Heart left ventricle (tissue), 16 donors: Measurements from ENCODE around the gene GSKIP. TPM values are rescaled to one million over a fixed set of nuclear protein-coding genes. Genes with fewer than 3 reads are reported as not detected.

ENCODE experiments used
- ATAC-seq, 4 donors: fragments of 200-7000 bp; cut with Tn5 transposase; one replicate each; pipeline ENCODE4 v1.9.1; 2020 to 2022; ENCODE audit warnings: moderate library complexity in 4 of 4, mild to moderate bottlenecking in 3 of 4, moderate number of reproducible peaks in 1 of 4
- DNase-seq, 5 donors: peaks; one replicate each; pipeline ENCODE4 v3.0.0-alpha.2; 2020
- H3K27ac ChIP-seq, 12 donors: fragments of 200-600 bp; sonication (generic) in 4 of 12; one replicate each; pipeline versions ENCODE4 v1.5.0 to v1.8.0; 2016 to 2022; ENCODE audit warnings: mild to moderate bottlenecking in 2 of 12
- H3K27me3 ChIP-seq, 9 donors: fragments of 200-600 bp; sonication (generic) in 2 of 9; one replicate each; pipeline versions ENCODE4 v1.5.1 to v1.8.0; 2016 to 2022; ENCODE audit warnings: mild to moderate bottlenecking in 3 of 9
- H3K36me3 ChIP-seq, 9 donors: fragments of 200-600 bp; sonication (generic) in 2 of 9; one replicate each; pipeline versions ENCODE4 v1.5.0 to v1.8.0; 2018 to 2022; ENCODE audit warnings: mild to moderate bottlenecking in 2 of 9
- H3K4me1 ChIP-seq, 12 donors: fragments of 200-600 bp; sonication (generic) in 4 of 12; one replicate each; pipeline versions ENCODE4 v1.5.0 to v1.8.0; 2016 to 2022; ENCODE audit warnings: mild to moderate bottlenecking in 3 of 12
- H3K4me3 ChIP-seq, 12 donors: fragments of 200-600 bp; sonication (generic) in 4 of 12; one replicate each; pipeline versions ENCODE4 v1.5.0 to v1.8.0; 2017 to 2022; ENCODE audit warnings: mild to moderate bottlenecking in 9 of 12, moderate library complexity in 4 of 12
- H3K9me3 ChIP-seq, 12 donors: fragments of 200-600 bp; sonication (generic) in 4 of 12; one replicate each; pipeline versions ENCODE4 v1.5.0 to v1.8.0; 2016 to 2022; ENCODE audit warnings: mild to moderate bottlenecking in 1 of 12
- POLR2A ChIP-seq, 2 donors: fragments of 450-650 bp; IDR thresholded peaks; one replicate each; pipeline ENCODE4 v1.6.1; 2017; ENCODE audit warnings: antibody characterized with exemption in 2 of 2, mild to moderate bottlenecking in 2 of 2, moderate library complexity in 2 of 2
- WGBS, 4 donors: extraction: QIAGEN DNeasy Blood & Tissue Kit in 2 of 4; methylation state at CpG; one replicate each; pipeline versions ENCODE4 v1.1.5 to v1.1.7; 2013 to 2018; 5-methylcytosine and 5-hydroxymethylcytosine counted together
- intact Hi-C, 10 donors: fragments of 100-400 bp; cut with DNase I; formaldehyde crosslinking; loops; one replicate each; pipeline versions ENCODE4 v1.11.1 to v1.14.2; 2022
- polyA plus RNA-seq, 2 donors: library from polyadenylated mRNA; stranded (reverse); fragments of 200-250 nt; gene quantifications; one replicate each; pipeline ENCODE4 v1.2.3, GENCODE V29; 2013
- total RNA-seq, 9 donors: library from RNA; depleted of rRNA in 2 of 9; stranded (reverse); fragments of >200 nt in 2 of 9; fragmentation: NEBNext Ultra II Directional in 3 of 9; extraction: Animal tissue kit (Norgen Biotek cat#: 25700) in 3 of 9; gene quantifications; one replicate each; pipeline versions ENCODE4 v1.1.0 to v1.2.4, GENCODE V29; 2016 to 2023
- TF ChIP-seq, protein P1 (sequence below), 12 donors: fragments of 200-600 bp; sonication (generic) in 4 of 12; IDR thresholded peaks; one replicate each; pipeline versions ENCODE4 v1.5.0 to v1.8.0; 2018 to 2022; ENCODE audit warnings: antibody characterized with exemption in 12 of 12, mild to moderate bottlenecking in 5 of 12
- donor health status: ischemic (EF 13 %, LVEDD 7.1; RV severe dilation, severe dysfunction).
- donor health status: healthy with polysubstance abuse.
- donor health status: DM: no; HTN: yes; CAD: no.
- donor health status: DM: no; HTN: no; CAD: no.
- donor health status: ischemic (EF 25% LVEDD 6.9; RV normal size, moderate dysfunction).
- donor health status: ischemic (EF 25% LVEDD 5.7; RV mildly dilated, moderate dysfunction).
- donor health status: healthy.
- donor health status: DM: yes; HTN: yes; CAD: no.
- donor health status: ischemic (EF 35%, LVEDD 5.7; RV mildly dilated, moderate dysfunction).
- donor health status: nonischemic (EF 11% LVEDD 7.7; RV severe dilation, severe dysfunction).
- donor health status: DM: yes; HTN: yes; CAD: no.
- donor health status: PGD.
- donor health status: ischemic (EF 29% LVEDD 5.4; RV normal size, mild dysfunction).
- donor health status: nonischemic (EF 23%, LVEDD 6.1; RV moderate dilation, normal function).

The GSKIP gene
- total and polyA plus RNA-seq, 11 donors, result 4.6 to 19.9 (median 13.1) TPM

- WGBS, 4 donors, result 52 to 83% (median 74%) methylated on average over 5 of the region's 5 CpGs
These were observed 29.9 kb downstream of the GSKIP start for GRCh38 chr14:96393071-96393691.

DNA sequence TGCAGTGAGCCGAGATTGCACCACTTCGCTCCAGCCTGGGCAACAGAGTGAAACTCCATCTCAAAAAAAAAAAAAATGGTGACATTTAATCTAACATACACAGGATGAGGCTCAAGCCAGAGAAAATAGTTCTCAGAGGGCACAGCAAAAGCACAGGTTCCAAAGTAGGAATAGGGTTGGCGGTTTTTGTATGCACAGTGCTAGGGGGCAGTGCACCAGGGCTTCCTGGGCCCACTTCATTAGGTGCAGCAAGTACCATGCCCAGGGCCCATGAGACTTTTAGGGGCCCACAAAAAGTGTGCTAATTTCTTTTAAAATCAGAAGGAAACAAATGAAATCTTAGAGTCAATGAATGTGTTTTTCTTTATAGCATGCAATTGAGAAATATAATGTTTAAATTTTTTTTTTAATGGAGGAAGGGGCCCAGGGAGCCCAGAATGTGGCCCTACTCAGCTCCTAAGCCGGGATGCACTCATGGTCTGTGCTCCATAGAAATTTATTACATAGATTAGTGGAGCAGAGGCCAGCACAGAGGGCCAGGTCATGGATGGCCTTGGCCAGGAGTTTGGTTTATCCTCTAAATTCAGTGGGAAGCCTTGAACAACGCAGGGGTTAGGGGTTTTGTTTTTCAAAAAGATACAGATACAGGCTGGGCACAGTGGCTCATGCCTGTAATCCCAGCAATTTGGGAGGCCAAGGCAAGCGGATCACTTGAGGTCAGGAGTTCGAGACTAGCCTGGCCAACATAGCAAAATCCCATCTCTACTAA is 30.9 kb downstream of the GSKIP start:
- Histone ChIP-seq H3K4me1 (peaks cover 0 to 16% (median 9%) of the 10 kb centered on the region in 12 donors), H3K4me3 (no peak overlapping the region), H3K27me3 (peaks cover 0 to 13% (median 0%) of the 10 kb centered on the region in 9 donors), H3K9me3 (no peaks in the 10 kb centered on the region), H3K36me3 (no peaks in the 10 kb centered on the region), H3K27ac (no peak overlapping the region)
- no peak for TF ChIP-seq POLR2A (IDR thresholded peaks at IDR 0.05)
- TF ChIP-seq, protein P1, sequence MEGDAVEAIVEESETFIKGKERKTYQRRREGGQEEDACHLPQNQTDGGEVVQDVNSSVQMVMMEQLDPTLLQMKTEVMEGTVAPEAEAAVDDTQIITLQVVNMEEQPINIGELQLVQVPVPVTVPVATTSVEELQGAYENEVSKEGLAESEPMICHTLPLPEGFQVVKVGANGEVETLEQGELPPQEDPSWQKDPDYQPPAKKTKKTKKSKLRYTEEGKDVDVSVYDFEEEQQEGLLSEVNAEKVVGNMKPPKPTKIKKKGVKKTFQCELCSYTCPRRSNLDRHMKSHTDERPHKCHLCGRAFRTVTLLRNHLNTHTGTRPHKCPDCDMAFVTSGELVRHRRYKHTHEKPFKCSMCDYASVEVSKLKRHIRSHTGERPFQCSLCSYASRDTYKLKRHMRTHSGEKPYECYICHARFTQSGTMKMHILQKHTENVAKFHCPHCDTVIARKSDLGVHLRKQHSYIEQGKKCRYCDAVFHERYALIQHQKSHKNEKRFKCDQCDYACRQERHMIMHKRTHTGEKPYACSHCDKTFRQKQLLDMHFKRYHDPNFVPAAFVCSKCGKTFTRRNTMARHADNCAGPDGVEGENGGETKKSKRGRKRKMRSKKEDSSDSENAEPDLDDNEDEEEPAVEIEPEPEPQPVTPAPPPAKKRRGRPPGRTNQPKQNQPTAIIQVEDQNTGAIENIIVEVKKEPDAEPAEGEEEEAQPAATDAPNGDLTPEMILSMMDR (IDR thresholded peaks at IDR 0.05), result no peak
- intact Hi-C loops, result loop anchor here in 1 of 10 donors (5.0 kb wide), 1 partner anchor 862 kb away; no protein-coding TSS in a partner anchor
- WGBS, 4 donors, result 86 to 95% (median 90%) methylated on average over 7 of the region's 7 CpGs
- no peak for ATAC-seq
- no peak for DNase-seq

More at GRCh38 chr14:96393071-96393691, 29.9 kb downstream of the GSKIP start:
- no peak for ATAC-seq
- Histone ChIP-seq H3K4me1 (peaks cover 0 to 16% (median 9%) of the 10 kb centered on the region in 12 donors), H3K36me3 (no peaks in the 10 kb centered on the region), H3K9me3 (no peaks in the 10 kb centered on the region), H3K4me3 (no peak overlapping the region), H3K27me3 (peaks cover 0 to 13% (median 0%) of the 10 kb centered on the region in 9 donors), H3K27ac (no peak overlapping the region)
- no peak for DNase-seq
- intact Hi-C loops, result loop anchor here in 3 of 10 donors (2.0 to 5.0 kb wide), 3 partner anchors 30 to 861 kb away; partner anchors contain the start of genes ATG2B (in 1 of the 3) and GSKIP (in 1 of the 3)
- TF ChIP-seq, protein P1 (IDR thresholded peaks at IDR 0.05), result no peak
- TF ChIP-seq POLR2A (IDR thresholded peaks at IDR 0.05), result no peak

- 92 to 94% (median 93%) methylated on average over 8 of the region's 8 CpGs for WGBS, 4 donors
- no peaks in the 10 kb centered on the region for H3K9me3 ChIP-seq
- H3K4me3 ChIP-seq, result no peak overlapping the region
- no peaks in the 10 kb centered on the region for H3K4me1 ChIP-seq
- H3K27me3 ChIP-seq, result no peaks in the 10 kb centered on the region
- no peak overlapping the region for H3K27ac ChIP-seq
- intact Hi-C loops, result loop anchor here in 1 of 10 donors (5.0 kb wide), 1 partner anchor 36 kb away; the partner anchor contains the start of genes ATG2B and GSKIP
- TF ChIP-seq POLR2A (IDR thresholded peaks at IDR 0.05), result no peak
- TF ChIP-seq, protein P1 (IDR thresholded peaks at IDR 0.05), result no peak
- no peak for ATAC-seq
- H3K36me3 ChIP-seq, result no peaks in the 10 kb centered on the region
- DNase-seq, result no peak
These were observed 35.1 kb downstream of the GSKIP start for GRCh38 chr14:96398432-96398831.

- WGBS, 4 donors, result 70 to 87% (median 85%) methylated on average over 5 of the region's 5 CpGs
- Histone ChIP-seq H3K9me3 (no peaks in the 10 kb centered on the region), H3K27me3 (no peaks in the 10 kb centered on the region), H3K4me3 (no peak overlapping the region), H3K4me1 (peaks cover 0 to 4% (median 0%) of the 10 kb centered on the region in 12 donors), H3K27ac (no peak overlapping the region), H3K36me3 (no peaks in the 10 kb centered on the region)
- ATAC-seq (no peak), DNase-seq (no peak)
- TF ChIP-seq POLR2A (IDR thresholded peaks at IDR 0.05), result no peak
- TF ChIP-seq, protein P1 (IDR thresholded peaks at IDR 0.05), result no peak
- intact Hi-C loops, result loop anchor here in 1 of 10 donors (5.0 kb wide), 1 partner anchor 37 kb away; the partner anchor contains the start of genes ATG2B and GSKIP
These were observed 35.6 kb downstream of the GSKIP start for GRCh38 chr14:96398921-96399320.
